Limb (tissue), 2 donors: ENCODE results near the gene SUPT4H1.

Source experiments
- DNase-seq, 2 donors: peaks; one replicate each; pipeline ENCODE4 v3.0.0-alpha.2; 2016; ENCODE audit errors: extremely low spot score in 2 of 2

Gene SUPT4H1

DNA sequence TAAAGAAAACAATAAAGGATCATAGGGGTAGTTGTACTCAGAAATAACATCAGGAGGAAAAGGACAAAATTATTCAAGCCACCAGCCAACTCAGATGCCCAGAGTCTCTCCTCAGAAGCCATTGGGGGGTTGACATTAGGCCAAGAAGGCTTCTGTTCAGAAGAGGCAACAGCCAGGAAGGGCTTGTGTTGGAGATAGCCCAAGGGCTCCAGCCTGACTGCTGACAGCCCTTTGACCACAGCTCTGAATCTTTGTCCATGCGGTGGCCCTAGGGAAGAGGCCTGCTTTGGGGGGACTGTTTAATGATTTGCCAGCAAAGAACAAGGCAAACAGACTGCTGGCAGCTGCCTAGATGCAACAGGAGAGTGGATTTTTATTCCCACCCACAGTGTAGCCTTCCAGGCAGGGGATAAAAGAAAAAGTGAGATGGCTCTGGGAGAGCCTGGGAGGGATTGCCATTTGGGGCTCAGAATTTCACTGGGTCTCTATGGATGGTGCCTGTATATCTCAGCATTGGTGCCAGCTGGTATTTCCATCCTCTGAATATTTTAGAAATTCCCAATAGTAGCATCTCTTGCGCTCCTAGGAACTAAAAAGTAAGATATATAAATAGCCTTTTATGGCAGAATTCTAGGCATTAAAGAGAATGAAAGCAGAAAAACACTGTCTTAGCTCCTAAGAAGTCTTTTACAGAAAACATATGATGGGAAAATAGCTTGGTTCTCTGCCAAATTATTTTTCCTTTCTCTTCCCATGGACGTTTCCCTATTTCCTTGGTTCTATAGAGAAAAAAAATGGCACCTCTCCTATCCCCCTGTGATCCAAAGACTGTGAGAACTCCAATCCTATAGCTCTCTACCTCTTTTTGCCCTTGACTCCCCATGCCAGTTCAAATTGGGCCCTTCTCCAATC lies 29.4 kb upstream of the SUPT4H1 start:
- no peak for DNase-seq

DNA sequence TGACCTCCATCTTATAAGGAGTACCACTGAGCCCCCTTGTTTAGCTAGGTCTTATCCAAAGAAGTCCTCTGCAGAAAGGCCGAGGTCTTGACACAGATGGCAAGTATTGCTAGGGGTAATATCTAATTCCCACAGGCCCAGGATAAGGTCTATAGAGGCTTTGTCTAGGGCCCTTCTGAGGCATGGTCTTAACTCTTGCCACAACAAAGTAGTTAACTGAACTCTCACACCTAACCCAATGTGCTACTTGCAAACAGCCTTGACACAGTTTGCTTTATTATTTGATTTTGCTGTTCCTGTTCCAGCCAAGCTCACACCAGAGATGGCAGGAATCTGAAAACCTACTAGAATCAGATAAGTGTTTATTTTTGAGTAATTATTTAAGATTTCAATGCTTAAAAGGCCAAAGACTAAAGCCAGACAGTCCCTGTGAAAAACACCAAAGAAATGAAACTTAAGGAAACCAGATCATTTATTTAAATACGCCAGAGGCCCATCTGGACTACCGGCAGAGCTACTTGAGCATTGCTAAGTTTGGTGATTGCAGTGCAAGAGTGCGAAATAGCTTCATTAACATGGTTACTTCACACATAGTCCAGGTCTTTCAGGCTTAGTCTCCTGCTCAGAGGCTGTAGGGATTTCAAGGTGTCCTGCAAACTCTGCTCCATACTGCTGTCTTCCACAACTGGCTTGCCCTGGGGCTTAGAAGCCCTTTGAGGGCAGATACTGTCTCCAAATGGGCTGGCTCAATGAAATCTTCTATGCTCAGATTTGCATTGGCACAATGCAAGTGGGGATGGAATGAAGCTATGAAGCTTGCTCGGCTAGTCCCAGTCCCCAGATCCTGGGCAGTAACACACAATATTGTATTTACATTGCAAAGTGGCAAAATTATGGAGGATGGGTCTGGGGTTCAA lies 28.5 kb upstream of the SUPT4H1 start:
- no peak for DNase-seq

DNA sequence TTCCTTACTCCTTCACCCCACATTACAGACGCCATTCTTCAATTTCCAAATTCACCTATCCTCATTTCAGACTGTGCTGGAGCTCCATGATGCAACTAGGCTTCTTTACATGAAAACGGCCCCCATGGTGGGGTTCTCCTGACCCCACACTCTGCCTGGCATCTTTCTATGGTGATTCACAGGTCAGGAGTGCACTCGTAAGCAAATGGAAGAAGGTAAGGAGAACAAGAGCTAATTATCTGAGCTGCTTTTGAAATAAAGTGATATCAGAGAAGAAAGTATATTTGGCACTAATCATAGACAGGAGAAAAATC lies 27.5 kb upstream of the SUPT4H1 start:
- DNase-seq = no peak

DNA sequence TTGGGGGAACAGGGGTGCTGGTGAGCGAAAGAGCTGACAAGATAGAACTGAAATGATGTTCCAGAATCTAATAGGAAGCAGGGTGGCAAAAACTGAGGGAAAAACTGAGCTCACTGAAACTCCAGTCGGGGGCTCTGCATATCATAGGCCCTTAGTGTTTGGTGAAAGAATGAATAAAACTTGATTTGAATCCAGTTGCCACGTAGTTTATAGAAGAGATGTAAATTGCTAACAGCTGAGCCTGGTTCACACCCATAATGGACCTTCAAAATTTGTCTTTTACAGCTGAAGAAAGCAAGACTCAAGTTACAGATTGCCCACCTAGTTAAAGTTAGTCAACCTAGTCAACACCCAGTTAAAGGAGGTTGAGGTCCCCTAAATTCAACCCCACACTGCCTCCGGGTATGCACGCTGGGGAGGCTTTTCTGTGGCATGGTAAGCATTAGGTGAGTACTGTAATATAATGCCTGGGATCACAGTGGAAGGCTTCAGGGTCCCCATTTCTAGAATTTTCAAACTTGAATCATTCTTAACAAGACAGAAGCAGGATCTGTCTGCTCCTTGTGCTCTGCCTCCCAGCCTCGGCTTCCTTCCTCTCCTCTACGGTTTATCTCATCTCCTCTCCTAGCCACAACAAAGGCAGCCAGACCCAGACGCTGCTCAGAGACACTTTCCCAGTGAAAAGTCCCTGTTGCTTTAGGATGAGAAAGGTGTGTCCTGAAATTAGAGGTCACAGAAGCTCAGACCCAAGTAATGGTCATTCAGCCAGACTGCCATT lies 26.9 kb upstream of the SUPT4H1 start:
- DNase-seq = no peak

DNA sequence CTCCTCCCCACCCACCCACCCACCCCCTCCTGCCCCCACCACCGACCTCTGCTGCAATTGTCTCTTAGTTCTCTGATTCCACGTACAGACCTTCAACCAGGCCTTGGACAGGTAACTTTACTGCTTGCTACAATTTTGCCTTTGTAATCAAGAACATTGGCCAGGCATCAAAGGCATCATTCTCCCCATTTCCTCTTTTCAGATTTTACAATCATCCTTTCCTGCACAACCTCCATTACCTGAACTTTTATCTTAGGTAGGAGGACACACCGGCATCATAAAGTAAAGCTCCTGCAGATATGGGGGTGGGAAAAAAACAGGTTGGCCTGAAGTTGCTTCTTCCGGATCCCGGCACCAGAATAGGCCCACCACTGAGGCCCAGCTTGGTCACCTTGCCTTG lies 25.7 kb upstream of the SUPT4H1 start:
- DNase-seq = no peak

DNA sequence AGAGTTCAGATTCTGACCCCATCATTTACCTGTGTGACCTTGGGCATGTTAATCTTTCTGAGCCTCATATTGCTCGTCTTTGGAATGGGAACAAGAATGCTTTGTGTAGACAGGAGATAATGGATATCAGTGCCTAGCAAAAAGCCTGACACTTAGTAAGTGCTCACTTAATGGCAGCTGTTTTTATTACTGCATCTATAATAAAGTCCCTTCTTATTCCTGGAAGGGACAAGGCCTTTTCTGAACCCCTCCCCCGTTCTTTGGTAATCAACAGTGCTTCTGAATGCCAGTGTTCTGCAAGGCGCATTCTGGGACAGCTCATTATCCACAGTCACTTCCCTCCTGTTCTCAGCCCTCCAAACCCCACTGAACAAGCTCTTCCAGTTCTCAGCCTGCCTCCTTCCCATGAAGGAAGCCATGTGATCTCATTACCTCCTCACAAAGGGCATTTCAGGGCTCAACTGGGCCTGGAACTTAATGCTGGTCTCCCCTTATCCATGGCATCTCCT lies 25.1 kb upstream of the SUPT4H1 start:
- no peak for DNase-seq

DNA sequence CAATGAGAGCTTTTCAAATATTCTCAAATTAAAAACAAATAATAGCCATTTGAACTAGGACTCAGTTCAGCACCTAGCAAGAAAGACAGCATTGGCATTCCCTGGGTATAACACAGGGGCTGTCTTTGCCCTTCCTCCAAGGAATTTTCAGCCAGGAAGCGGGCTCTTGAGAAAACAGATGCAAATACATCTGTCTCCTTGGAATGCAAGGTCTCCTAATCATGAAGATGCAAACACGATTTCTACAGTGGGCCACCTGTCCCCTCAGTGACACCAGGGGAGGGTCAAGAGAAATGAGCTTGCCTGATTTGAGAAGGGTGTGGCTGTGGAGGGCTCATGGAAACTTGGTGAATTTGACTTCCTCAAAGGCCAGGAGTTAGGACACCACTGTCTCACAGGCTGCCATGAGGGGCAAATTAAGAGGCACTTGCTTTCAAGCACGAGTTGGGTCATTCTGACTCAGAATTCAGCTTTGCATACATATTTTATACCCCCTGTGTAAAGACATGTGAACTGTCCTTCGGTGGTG lies 24.5 kb upstream of the SUPT4H1 start:
- no peak for DNase-seq

DNA sequence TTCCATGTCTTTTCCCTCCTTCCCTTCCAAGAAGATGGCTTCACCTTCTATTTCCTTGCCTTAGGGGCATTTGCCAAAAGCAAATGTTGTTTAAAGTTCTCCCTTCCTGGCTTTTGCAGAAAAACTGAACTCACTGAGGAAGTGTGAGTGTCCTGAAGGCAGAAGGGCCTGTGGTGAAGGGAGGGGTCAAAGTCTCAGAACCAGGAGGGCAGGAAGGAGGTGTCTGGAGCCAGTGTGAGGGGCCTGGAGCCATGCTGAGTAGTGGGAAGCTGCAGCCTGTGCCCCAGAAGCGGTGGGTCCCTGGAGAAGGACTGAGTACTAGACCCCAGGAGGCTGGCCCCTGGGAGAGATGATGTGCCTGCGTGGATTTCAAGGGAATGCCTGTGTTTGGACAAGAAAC lies 23.8 kb upstream of the SUPT4H1 start:
- DNase-seq = no peak

DNA sequence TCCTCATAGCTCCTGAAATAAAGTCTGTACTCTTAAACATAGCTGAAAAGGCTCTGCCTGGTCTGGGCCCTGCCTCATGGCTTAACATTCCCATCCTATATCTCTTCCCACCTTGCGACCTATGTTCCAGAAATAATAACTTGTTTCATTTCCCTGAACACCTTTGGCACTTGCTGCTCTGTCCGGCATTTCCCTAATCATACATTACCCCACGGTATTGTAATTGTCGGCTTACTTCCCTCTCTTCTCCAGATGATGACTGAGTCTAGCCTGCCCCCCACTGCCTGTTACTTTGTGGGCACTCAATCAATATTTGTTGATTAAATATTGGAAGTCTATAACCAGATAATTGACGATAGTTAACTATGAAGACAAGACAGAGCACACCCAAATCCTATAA lies 23.3 kb upstream of the SUPT4H1 start:
- no peak for DNase-seq

DNA sequence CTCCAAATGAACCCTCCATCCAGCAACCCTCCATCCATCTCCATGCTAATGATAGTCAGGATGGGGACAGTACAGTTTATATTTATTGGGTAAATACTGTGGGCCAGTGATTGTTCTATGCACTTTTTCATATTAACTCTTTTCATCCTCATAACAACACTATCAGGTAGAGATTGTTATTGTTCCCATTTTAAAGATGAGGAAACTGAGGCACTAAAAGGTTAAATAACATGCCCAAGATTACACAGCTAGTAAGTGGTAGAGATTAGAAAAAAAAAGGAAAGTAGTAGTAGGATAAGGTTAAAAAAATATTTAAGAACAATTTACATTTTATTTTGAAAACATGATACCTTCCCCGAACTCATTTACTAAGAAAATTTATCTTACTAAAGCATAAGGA lies 21.9 kb upstream of the SUPT4H1 start:
- DNase-seq = no peak

DNA sequence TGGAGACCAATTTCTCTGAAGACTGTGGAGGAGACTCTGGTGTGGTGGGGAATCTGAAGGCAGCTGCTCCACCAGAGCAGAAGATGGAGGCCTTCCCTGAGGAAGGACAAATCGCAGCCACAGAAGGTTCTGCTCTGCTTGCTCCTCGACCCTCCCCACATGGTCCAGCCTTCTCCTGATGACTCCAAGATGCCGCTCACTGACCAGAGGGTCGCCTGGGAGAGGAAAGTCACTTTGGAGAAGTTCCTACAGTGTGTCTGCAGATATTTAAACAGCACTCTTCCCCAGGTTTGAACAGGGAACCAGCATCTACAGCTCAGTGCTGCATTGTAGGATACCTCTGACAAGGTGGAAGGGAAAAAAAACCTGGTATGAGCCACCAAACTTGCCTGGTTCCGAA lies 21.0 kb upstream of the SUPT4H1 start:
- no peak for DNase-seq

DNA sequence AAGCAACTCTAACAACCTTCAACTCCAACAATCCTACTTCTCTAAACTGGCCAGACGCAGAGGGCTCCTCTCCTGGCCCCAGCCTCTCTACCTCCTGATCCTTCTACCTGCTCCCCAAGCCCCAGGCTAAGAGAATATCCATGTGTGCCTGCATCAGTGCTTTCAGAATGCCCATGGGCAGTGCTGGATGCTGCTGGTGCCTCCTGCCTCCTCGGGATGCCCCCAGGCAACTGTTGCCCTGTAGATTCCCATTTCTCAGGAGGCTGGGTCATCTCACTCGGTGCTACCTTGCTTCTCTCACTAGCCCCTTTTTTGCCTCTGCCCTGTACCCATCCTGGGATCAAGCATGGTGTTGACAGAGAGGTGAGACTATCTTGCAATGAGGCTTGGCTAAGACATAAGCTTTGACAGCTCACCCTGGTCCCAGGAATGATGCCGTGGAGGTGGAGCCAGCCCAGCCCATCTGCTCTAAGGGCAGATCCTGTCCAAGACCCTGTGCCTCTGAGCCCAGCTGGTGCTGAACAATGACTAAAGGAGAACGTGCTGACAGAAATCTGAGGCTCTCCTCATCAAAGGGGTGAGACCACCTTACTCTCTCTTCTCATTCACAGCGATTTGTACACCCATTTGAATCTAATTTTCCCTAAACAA lies 19.4 kb upstream of the SUPT4H1 start:
- DNase-seq = no peak

DNA sequence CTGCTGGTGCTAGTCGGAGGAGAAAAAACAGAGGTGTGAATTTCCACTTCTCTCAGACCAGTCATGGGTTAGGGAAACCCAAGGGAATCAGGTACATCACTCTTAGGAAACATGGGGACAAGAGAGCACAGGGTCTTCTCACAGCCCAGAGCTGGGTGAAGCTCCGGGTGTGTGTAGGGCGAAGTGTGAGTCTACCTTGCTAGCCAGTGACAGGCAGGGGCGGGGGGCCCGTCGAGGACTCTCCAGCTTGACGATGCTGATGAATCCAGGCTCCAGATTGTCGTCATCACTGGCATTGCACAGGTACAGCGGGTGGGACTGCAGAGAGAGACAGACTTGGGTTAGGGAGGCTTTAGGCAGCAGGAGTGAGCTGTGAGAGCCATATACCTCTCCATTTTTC lies 18.7 kb upstream of the SUPT4H1 start:
- no peak for DNase-seq

DNA sequence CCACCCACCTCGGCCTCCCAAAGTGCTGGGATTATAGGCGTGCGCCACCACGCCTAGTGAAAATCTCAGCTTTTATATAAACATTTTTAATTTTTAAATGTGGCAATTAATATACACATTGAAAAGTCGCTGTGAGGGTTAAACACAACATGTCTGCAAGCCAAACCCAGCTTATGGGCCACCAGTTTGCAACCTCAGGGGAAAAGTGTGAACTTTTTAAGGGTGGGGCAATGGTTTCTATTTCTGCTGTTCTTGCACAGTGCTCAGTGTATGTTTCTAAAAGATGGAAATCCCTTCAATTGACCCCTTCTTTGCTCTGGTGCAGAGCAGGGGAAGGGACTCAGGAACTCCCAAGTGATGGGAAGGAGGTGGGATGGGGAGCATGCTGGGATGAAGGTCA lies 18.3 kb upstream of the SUPT4H1 start:
- DNase-seq = no peak

DNA sequence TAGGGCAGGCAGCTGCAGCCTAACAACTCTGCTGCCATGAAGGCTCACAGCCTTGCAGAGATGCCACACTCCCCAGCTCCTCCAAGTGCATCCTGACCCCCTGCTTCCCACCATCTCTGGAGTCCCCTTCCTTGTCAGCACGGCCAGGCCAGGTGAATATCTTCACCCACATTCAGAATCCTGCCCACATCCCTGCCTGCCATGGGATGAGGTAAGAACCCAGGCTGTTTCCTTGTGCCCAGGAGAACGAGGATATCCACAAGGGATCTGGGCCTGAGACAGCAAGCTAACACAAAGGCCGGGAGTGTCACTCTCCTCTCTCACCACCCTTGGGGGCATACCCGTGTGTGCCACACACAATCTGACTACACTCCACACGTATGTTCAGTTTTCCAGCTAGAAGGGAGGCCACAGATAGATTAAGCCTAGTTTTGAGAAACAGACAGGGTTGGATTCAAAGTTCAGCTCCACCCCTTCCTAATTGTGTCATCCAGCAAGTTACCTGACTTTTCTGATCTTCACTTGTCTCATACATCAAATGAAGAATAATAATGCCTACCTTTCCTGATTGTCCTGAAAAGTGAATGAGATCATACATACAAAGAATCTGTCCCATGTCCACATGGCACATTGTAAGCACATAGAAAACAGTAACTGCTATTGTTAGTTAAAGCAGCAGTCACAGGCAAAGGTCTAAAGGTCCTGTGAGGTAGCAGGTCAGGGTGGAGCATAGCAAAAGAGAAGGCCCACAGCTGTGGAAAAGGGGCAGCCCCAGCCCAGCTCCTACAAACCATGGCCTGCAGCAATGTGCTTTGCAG lies 17.4 kb upstream of the SUPT4H1 start:
- DNase-seq = no peak

DNA sequence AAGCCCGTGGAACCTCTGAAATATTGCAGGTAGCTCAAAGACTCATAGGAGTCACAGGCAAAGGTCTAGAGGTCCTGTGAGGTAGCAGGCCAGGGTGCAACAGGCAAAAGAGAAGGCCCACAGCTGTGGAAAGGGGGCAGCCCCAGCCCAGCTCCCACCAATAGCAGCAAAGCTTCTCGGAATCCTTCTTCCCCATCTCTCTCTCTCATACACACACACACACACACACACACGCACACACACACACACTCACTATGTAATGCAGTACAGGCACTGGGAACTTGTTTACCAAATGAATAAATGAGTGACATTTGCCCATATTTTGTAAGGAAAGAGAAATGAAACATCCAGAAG lies 16.8 kb upstream of the SUPT4H1 start:
- no peak for DNase-seq

DNA sequence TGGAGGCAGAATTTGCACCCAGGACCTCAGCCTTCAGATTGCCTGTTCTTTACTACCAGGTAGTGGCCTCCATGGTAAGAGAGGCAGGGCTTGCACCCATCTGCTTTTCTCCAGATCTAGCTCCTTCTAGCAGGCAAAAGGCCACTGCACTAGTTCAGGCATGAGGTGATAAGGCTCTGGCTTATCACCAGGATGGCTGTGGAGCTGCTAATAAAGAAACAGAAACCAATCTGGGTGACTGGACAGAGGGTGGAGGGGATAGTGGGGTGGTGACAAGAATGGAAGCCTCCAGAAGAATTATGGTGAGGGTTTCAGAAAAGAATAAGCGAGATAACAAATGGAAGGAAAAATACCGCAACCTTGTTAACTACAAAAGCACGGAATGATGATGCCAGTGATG lies 15.5 kb upstream of the SUPT4H1 start:
- DNase-seq = no peak

DNA sequence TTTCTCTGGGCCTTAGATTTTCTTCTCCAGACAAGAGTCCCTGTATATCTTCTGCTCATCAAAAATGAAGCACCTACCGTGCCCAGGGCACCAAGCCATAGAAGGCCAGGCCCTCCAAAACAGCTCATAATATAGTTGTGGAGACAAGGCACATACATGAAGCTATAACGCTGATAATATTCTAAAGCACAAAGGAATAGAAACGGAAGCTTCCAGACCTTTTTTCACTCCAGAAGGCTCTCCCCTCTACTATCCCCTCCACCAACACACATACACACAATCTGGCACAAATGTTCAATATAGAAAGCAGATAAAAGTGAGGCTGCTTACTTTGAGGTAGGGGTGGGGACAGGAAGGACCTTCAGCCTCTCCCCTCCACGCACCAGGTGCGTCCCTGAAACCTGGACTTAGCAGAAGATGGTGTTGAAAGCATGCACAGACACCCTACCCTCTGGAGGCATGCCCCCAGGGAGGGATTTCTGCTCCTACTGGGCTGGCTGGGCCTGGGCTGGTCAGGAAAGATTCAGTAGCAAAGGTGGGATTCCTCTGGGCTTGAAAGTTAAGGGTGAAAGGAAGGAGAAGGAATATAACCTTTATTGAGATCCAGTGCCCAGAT lies 14.1 kb upstream of the SUPT4H1 start:
- DNase-seq = no peak

DNA sequence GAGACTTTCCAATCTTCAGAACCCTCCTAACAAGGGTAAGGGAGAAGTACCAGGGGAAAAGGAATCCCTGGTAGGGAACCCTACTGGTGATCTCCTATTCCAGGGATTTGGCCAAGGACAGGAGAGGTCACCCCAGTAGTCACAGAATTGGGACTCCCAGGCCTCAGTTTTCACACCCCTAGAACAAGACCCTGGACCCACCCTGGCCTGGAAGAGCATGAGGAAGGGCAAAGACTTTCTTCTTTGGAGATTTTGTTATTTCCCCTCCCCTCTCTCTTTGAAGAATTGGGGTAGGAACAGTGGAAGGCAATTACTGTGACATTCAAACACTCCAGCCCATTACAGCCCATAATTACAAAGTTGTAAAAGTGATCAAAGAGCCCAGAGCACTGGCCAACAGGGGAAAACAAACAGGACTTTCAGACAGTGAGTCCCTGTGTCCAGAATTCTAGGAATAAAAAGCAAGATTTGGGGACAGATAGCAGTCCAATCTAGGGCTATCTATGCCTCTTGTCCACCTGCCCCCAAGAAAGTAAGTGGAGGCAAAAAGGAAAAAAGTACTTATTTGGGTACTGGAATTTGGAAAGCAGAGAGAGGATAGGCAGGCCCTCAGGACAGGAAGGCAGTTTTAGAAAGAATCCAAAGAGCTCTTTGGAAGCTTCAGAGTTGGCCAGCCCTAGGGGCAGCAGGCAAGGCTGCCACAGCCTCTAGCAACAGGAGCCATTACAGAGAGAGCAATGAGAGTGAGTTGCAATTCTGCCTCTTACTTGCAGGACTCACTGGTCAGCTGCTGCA lies 13.4 kb upstream of the SUPT4H1 start:
- DNase-seq = no peak
